Panc1 (cell line): ENCODE results near the gene PRKAB2. TPM values are rescaled to one million over a fixed set of nuclear protein-coding genes. Genes with fewer than 3 reads are reported as not detected.

Source experiments
- total RNA-seq: library from RNA; stranded (reverse); gene quantifications from one replicate; pipeline ENCODE4 v1.2.1, GENCODE V29; 2021; ENCODE audit not compliant: unreplicated experiment

PRKAB2 gene
- total RNA-seq, 1 experiment from 2014 or later = 6.6 TPM

Other genes starting within 250 kb of the PRKAB2 start
- 10.3 TPM for gene NBPF12, start 234.1 kb downstream of the PRKAB2 start, total RNA-seq
- 0.57 TPM for gene FMO5, start 52.9 kb upstream of the PRKAB2 start, total RNA-seq
- gene CHD1L, start 70.2 kb upstream of the PRKAB2 start, total RNA-seq = 48.3 TPM